Measurements from ENCODE around the gene PFKFB2.

PFKFB2 gene

DNA sequence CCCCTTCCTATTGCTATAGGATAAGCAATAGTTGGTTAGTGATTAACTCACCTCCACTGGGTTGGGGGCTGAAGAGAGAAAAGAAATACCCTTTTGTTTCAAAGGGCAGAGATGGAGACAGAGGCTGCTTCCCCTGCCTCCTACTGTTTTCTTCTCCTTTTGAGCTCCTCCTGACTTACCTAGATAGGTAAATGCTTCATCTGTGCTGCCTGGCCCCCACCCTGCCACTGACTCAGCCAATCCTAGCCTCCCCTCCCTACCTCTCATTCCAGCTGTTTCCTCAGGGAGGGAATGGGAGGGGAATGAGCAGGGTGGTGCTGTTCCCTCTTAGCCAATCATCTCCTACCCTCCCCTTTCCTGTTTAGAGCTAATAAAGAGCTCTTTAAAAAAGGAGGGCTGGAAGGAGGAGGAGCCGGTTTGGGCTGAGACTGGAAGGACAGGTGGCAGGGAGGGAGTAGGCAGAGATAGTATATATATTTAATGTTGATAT lies 20.5 kb upstream of the PFKFB2 start, which contains the start of gene C1orf116:
TSS of gene C1orf116 (minus strand) at position 229 of the 490 bp plus-strand sequence. CDS start 5,158 bp downstream, outside the sequence.
- Histone ChIP-seq H3K36me3 (ENCODE audit: control insufficient read depth, insufficient read depth, low read length) (no peaks in the 10 kb centered on the region), H3K27me3 (replicated peaks; ENCODE audit: control insufficient read depth, insufficient read depth, low read length) (no peaks in the 10 kb centered on the region; the same call in 1 of the 2 replicates), H3K4me3 (replicated peaks; ENCODE audit: low read depth, low read length) (no peak within 1 kb of the TSS)
- TF ChIP-seq CTCF (IDR thresholded peaks at IDR 0.05; ENCODE audit: insufficient read depth, low read length, poor library complexity, severe bottlenecking), result no peak
- DNase-seq (ENCODE audit: extremely low read depth, insufficient read length), result no peak

GRCh38 chr1:207033302-207033701 lies 19.8 kb upstream of the PFKFB2 start:
- no peaks in the 10 kb centered on the region; the same call in 1 of the 2 replicates for H3K27me3 ChIP-seq (replicated peaks; ENCODE audit: control insufficient read depth, insufficient read depth, low read length)
- no peak overlapping the region for H3K4me3 ChIP-seq (replicated peaks; ENCODE audit: low read depth, low read length)
- no peak for DNase-seq (ENCODE audit: extremely low read depth, insufficient read length)
- no peak for TF ChIP-seq CTCF (IDR thresholded peaks at IDR 0.05; ENCODE audit: insufficient read depth, low read length, poor library complexity, severe bottlenecking)
- no peaks in the 10 kb centered on the region for H3K36me3 ChIP-seq (ENCODE audit: control insufficient read depth, insufficient read depth, low read length)

DNA sequence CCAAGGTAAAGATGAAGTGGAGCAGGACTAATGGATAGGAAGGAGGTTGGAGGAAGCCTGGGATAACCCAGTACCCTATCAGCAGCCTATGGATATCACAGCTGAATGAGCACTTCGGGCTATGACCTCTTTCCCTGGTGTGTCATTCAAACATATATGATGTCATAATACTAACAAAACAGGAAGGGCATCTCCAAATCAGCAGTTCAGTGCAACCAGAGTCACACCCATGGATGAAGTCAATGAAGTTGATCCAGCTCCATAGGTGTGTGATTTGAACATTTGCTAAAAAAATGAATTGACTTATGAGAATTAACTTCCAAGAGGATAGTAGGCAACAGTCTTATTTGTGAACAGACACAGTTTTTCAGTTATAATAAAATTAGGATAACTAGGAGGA lies 18.9 kb upstream of the PFKFB2 start:
- TF ChIP-seq CTCF (IDR thresholded peaks at IDR 0.05; ENCODE audit: insufficient read depth, low read length, poor library complexity, severe bottlenecking), result no peak
- DNase-seq (ENCODE audit: extremely low read depth, insufficient read length), result no peak
- no peaks in the 10 kb centered on the region; the same call in 1 of the 2 replicates for H3K27me3 ChIP-seq (replicated peaks; ENCODE audit: control insufficient read depth, insufficient read depth, low read length)
- no peak overlapping the region for H3K4me3 ChIP-seq (replicated peaks; ENCODE audit: low read depth, low read length)
- no peaks in the 10 kb centered on the region for H3K36me3 ChIP-seq (ENCODE audit: control insufficient read depth, insufficient read depth, low read length)

DNA sequence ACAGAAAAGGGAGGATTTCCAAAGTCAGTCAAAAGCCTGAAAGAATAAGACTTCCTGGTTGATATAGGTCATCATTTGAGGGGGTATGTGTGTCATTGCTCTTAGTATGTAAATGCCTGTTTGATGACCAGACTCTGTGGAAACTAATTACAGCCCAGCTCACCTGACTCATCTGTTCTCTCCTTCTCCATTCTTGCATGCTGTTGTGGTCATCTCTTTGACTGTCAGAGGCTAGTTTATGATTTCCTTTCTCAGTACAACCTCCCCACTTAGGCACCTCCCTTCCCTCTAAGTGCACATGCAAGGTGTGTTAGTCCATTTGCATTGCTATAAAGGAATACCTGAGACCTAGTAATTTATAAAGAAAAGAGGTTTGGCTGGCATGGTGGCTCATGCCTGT lies 18.1 kb upstream of the PFKFB2 start:
- H3K4me3 ChIP-seq (replicated peaks; ENCODE audit: low read depth, low read length), result no peak overlapping the region

GRCh38 chr1:207035877-207036551 lies 17.1 kb upstream of the PFKFB2 start:
- no peak for DNase-seq (ENCODE audit: extremely low read depth, insufficient read length)
- H3K36me3 ChIP-seq (ENCODE audit: control insufficient read depth, insufficient read depth, low read length), result no peaks in the 10 kb centered on the region
- H3K4me3 ChIP-seq (replicated peaks; ENCODE audit: low read depth, low read length), result no peak overlapping the region
- TF ChIP-seq CTCF (IDR thresholded peaks at IDR 0.05; ENCODE audit: insufficient read depth, low read length, poor library complexity, severe bottlenecking), result no peak
- H3K27me3 ChIP-seq (replicated peaks; ENCODE audit: control insufficient read depth, insufficient read depth, low read length), result no peaks in the 10 kb centered on the region; the same call in 1 of the 2 replicates

More for the DNA sequence above, 18.1 kb upstream of the PFKFB2 start:
- no peak for TF ChIP-seq CTCF (IDR thresholded peaks at IDR 0.05; ENCODE audit: insufficient read depth, low read length, poor library complexity, severe bottlenecking)
- DNase-seq (ENCODE audit: extremely low read depth, insufficient read length), result no peak
- no peaks in the 10 kb centered on the region for H3K36me3 ChIP-seq (ENCODE audit: control insufficient read depth, insufficient read depth, low read length)
- no peaks in the 10 kb centered on the region; the same call in 1 of the 2 replicates for H3K27me3 ChIP-seq (replicated peaks; ENCODE audit: control insufficient read depth, insufficient read depth, low read length)

Measured in GM06990 (cell line).